ENCODE data around the gene PIEZO1. TPM values are rescaled to one million over a fixed set of nuclear protein-coding genes. Genes with fewer than 3 reads are reported as not detected.

The PIEZO1 gene
- total and polyA plus RNA-seq, 5 donors, result 21.7 to 45.6 (median 30.5) TPM

DNA sequence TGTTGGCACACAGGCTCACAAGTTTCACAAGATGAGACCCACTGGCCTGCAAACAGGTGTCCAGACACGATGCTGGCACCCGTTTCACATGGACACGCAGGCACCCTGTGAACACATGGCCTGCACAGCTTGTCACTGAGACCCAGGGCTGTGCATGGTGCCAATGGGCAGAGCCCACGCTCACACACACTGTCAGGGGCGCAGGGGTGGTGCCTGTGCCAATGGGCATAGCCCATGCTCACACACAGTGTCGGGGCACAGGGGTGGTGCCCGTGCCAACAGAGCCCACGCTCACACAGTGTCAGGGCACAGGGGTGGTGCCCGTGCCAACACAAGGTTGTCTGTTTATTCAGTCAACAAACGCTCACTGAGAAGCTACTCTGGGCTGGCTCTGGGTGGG, 49.4 kb downstream of the PIEZO1 start:
- ATAC-seq (no peak), DNase-seq (no peak)
- WGBS, result 92% methylated on average over 10 of the region's 10 CpGs
- Histone ChIP-seq H3K4me1 (ENCODE audit: control insufficient read depth, insufficient read depth, low read length) (no peaks in the 10 kb centered on the region), H3K4me3 (ENCODE audit: low read length) (no peak overlapping the region), H3K27me3 (ENCODE audit: control insufficient read depth, insufficient read depth) (no peaks in the 10 kb centered on the region), H3K27ac (ENCODE audit: low read length) (no peak overlapping the region), H3K9me3 (ENCODE audit: control insufficient read depth, low read length) (no peaks in the 10 kb centered on the region)
- intact Hi-C loops (cut with DNase I), result loop anchor here in 2 of 4 donors (5.0 kb wide), 1 partner anchor 432 kb away; no protein-coding TSS in a partner anchor

- no peak for ATAC-seq
- Histone ChIP-seq H3K9me3 (ENCODE audit: control insufficient read depth, low read length) (no peaks in the 10 kb centered on the region), H3K4me3 (ENCODE audit: low read length) (no peak overlapping the region), H3K27me3 (ENCODE audit: control insufficient read depth, insufficient read depth) (no peaks in the 10 kb centered on the region), H3K27ac (ENCODE audit: low read length) (no peak overlapping the region), H3K4me1 (ENCODE audit: control insufficient read depth, insufficient read depth, low read length) (no peaks in the 10 kb centered on the region)
- no peak for DNase-seq
- WGBS, result 94% methylated on average over 16 of the region's 16 CpGs
- intact Hi-C loops (cut with DNase I), result loop anchor here in 2 of 4 donors (5.0 kb wide), 1 partner anchor 432 kb away; no protein-coding TSS in a partner anchor
These were observed 49.9 kb downstream of the PIEZO1 start for GRCh38 chr16:88735121-88735520.

DNA sequence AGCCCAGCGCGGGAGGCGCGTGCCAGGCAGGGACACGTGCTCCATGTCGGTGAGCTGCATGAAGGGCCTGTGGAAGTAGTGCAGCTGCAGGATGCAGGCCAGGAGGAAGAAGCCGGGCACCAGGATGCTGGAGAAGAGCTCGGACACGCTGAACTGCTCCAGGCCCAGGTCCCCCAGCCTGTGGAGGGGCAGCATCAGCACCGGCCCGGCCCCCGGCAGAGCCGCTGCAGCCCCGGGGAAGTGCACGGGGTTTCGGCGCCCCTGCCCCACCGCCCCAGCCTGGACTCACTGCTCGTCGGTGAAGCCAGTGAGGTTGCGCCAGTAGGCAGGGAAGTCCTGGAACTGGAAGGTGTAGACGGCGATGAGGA, 50.7 kb downstream of the PIEZO1 start:
- ATAC-seq (no peak), DNase-seq (no peak)
- no peak overlapping the region for H3K27ac ChIP-seq (ENCODE audit: low read length)
- no peaks in the 10 kb centered on the region for H3K4me1 ChIP-seq (ENCODE audit: control insufficient read depth, insufficient read depth, low read length)
- H3K4me3 ChIP-seq (ENCODE audit: low read length), result no peak overlapping the region
- no peaks in the 10 kb centered on the region for H3K27me3 ChIP-seq (ENCODE audit: control insufficient read depth, insufficient read depth)
- 95% methylated on average over 23 of the region's 23 CpGs for WGBS
- intact Hi-C loops (cut with DNase I), result no loop called here
- no peaks in the 10 kb centered on the region for H3K9me3 ChIP-seq (ENCODE audit: control insufficient read depth, low read length)

- Histone ChIP-seq H3K4me1 (ENCODE audit: control insufficient read depth, insufficient read depth, low read length) (no peaks in the 10 kb centered on the region), H3K9me3 (ENCODE audit: control insufficient read depth, low read length) (no peaks in the 10 kb centered on the region), H3K27me3 (ENCODE audit: control insufficient read depth, insufficient read depth) (no peaks in the 10 kb centered on the region), H3K27ac (ENCODE audit: low read length) (no peak overlapping the region), H3K4me3 (ENCODE audit: low read length) (no peak overlapping the region)
- 89% methylated on average over 27 of the region's 27 CpGs for whole genome bisulfite sequencing
- DNase-seq (no peak), ATAC-seq (no peak)
- intact Hi-C loops (cut with DNase I), result no loop called here
These were observed 51.2 kb downstream of the PIEZO1 start for GRCh38 chr16:88733630-88734360.

DNA sequence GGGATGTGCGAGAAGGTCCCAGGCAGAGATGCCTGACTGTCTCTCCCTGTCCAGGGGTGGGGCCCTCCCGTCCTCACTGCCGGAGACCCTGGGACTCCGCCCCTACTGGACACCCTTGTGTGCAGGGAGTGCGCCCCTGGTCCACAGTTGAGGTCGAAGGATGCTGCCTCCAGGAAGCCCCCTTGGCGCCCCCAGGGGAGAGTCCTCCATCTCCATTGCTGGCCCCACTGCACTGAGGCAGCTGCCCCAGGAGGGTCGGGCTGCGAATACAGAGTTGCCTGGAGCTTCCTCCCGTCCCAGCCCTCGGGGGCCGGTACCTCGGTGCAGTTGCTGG, 52.1 kb downstream of the PIEZO1 start:
- H3K27ac ChIP-seq (ENCODE audit: low read length), result no peak overlapping the region
- H3K4me1 ChIP-seq (ENCODE audit: control insufficient read depth, insufficient read depth, low read length), result no peaks in the 10 kb centered on the region
- H3K27me3 ChIP-seq (ENCODE audit: control insufficient read depth, insufficient read depth), result no peaks in the 10 kb centered on the region
- DNase-seq (no peak), ATAC-seq (no peak)
- no peaks in the 10 kb centered on the region for H3K9me3 ChIP-seq (ENCODE audit: control insufficient read depth, low read length)
- intact Hi-C loops (cut with DNase I), result no loop called here
- WGBS, result 80% methylated on average over 13 of the region's 13 CpGs
- H3K4me3 ChIP-seq (ENCODE audit: low read length), result no peak overlapping the region

DNA sequence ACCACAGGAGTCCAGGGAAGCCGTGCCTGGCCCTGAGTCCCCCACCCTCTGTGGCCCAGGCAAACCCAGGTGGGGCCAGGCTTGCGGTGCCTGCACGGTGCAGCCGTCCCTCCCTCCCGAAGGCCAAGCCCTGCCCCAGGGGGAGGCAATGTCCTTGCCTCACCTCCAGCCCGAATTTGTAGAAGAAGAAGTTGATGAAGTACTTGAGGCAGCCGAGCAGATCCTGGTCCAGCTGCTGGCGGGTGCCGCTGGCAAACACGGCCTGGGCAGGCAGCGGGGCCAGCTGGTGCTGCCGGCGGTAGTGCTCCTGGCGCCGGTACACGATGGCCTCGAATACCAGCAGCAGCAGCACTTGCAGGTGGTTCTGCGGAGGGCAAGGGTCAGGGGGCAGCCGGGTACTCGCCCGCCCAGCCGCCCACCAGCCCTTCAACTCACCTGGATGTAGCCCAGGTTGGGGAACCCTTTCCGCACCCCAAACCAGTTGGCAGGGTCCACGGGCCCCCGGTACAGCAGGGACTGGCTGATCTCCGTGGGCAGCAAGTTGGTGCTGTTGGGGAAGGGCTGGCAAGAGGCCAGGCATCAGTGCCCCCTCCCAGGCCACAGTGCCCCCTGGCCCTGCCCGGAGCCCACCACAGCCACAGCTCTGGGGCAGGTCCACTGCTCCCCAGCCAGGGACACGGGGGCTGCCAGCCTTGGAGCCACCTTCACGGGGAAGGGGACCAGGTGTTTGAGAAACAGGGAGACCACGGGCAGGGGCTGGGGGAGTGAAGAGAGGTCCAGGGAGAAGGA, 52.7 kb downstream of the PIEZO1 start:
- DNase-seq, result no peak
- no peaks in the 10 kb centered on the region for H3K27me3 ChIP-seq (ENCODE audit: control insufficient read depth, insufficient read depth)
- 85% methylated on average over 30 of the region's 30 CpGs for WGBS
- no peak for ATAC-seq
- intact Hi-C loops (cut with DNase I), result no loop called here
- no peaks in the 10 kb centered on the region for H3K4me1 ChIP-seq (ENCODE audit: control insufficient read depth, insufficient read depth, low read length)
- H3K27ac ChIP-seq (ENCODE audit: low read length), result no peak overlapping the region
- no peaks in the 10 kb centered on the region for H3K9me3 ChIP-seq (ENCODE audit: control insufficient read depth, low read length)
- H3K4me3 ChIP-seq (ENCODE audit: low read length), result no peak overlapping the region

- Histone ChIP-seq H3K27ac (ENCODE audit: low read length) (no peak overlapping the region), H3K4me1 (ENCODE audit: control insufficient read depth, insufficient read depth, low read length) (no peaks in the 10 kb centered on the region), H3K4me3 (ENCODE audit: low read length) (no peak overlapping the region), H3K27me3 (ENCODE audit: control insufficient read depth, insufficient read depth) (no peaks in the 10 kb centered on the region), H3K9me3 (ENCODE audit: control insufficient read depth, low read length) (no peaks in the 10 kb centered on the region)
- ATAC-seq (peak; percentile 12 to 39), DNase-seq (no peak)
- intact Hi-C loops (cut with DNase I), result no loop called here
- WGBS, result 74% methylated on average over 15 of the region's 15 CpGs
These were observed 53.3 kb downstream of the PIEZO1 start for GRCh38 chr16:88731699-88732098.

DNA sequence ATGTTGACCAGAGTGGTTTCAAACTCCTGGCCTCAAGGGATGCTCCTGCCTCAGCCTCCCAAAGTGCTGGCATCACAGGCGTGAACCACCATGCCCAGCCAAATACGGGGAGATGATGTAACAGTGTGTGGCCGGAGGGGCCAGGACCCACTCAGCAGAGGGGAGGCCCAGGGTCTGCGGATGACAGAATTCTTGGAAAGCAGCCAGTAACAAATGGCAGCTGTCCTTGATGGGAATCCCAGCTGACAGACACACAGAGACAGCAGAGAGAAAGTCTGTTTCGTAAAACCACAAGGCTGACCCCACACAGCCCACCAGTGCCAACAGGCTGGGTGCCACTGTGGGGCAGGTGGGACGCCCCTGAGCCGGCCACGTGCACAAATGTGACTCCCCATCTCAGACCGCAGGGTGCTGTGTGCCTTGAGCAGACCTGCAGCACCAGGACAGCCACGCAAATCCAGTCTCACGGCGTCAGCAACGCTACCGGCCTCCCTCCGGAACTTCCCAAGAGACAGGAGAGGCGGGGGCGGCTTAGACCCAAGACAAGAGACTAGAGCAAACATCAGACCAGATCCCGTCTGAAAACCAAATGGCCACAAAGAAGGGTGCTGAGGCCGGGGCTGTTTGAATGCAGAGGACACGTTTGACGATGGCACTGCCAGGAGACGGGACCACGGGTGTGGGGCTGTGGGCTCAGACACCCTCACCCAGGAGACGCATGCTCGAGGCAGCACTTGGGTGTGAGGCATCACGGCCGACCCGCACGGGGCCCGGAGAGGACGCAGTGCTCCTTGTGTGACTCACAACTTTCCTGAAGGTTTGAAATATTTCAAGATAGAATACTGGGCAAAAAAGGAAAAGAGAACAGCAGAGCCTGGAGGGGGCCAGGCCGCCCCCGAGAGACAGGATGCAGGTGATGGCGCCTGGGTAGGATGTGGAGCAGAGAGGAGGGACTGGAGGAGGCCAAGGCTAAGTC, 54.1 kb downstream of the PIEZO1 start:
- Histone ChIP-seq H3K4me1 (ENCODE audit: control insufficient read depth, insufficient read depth, low read length) (no peaks in the 10 kb centered on the region), H3K27ac (ENCODE audit: low read length) (no peak overlapping the region), H3K4me3 (ENCODE audit: low read length) (no peak overlapping the region), H3K27me3 (ENCODE audit: control insufficient read depth, insufficient read depth) (no peaks in the 10 kb centered on the region), H3K9me3 (ENCODE audit: control insufficient read depth, low read length) (no peaks in the 10 kb centered on the region)
- ATAC-seq (no peak), DNase-seq (no peak)
- intact Hi-C loops (cut with DNase I), result no loop called here
- WGBS, result 78% methylated on average over 34 of the region's 34 CpGs

DNA sequence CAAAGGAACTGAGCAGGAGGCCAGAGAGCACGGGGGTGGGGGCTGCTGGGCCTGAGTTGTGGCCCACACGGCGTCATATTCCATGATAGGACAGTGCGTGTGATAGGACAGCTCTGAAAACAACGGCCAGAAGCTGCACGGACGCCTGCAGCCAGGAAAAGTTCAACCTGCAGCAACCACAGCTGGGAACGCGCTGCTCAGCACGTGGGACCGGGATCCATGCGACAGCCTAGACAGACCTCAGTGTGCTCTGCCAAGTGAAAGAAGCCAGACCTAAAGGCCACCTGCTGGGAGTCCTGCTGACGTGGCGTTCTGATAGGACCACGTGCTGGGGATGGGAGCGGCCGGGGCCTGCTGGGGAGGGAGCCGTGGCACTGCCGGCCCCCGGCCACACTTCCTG, 57.1 kb downstream of the PIEZO1 start:
- no peak for DNase-seq
- ATAC-seq, result no peak
- H3K9me3 ChIP-seq (ENCODE audit: control insufficient read depth, low read length), result no peaks in the 10 kb centered on the region
- no peaks in the 10 kb centered on the region for H3K4me1 ChIP-seq (ENCODE audit: control insufficient read depth, insufficient read depth, low read length)
- 60% methylated on average over 20 of the region's 20 CpGs for WGBS
- no peak overlapping the region for H3K4me3 ChIP-seq (ENCODE audit: low read length)
- H3K27me3 ChIP-seq (ENCODE audit: control insufficient read depth, insufficient read depth), result no peaks in the 10 kb centered on the region
- no peak overlapping the region for H3K27ac ChIP-seq (ENCODE audit: low read length)
- intact Hi-C loops (cut with DNase I), result no loop called here

DNA sequence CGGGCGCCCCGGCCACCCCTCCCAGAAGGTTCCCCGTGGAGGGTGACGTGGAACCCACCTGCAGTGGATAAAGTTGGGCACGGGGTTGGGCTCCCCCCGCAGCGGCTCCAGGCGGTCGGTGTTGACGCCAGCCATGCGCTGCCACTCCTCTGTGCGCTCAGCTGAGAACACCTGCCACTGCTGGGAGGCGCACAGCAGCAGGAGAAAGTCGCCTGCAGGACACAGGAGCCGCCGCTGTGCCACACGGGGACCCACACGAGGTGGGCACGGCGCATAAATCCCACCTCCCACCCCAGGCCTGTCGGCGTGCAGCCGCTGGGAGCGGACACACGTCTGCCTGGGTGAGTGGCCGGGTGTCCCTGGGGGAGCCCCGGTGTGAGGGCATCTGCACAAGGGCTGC, 58.0 kb downstream of the PIEZO1 start:
- no peaks in the 10 kb centered on the region for H3K4me1 ChIP-seq (ENCODE audit: control insufficient read depth, insufficient read depth, low read length)
- H3K27ac ChIP-seq (ENCODE audit: low read length), result no peak overlapping the region
- no peak for DNase-seq
- H3K9me3 ChIP-seq (ENCODE audit: control insufficient read depth, low read length), result no peaks in the 10 kb centered on the region
- no peak for ATAC-seq
- no peaks in the 10 kb centered on the region for H3K27me3 ChIP-seq (ENCODE audit: control insufficient read depth, insufficient read depth)
- no peak overlapping the region for H3K4me3 ChIP-seq (ENCODE audit: low read length)
- intact Hi-C loops (cut with DNase I), result no loop called here
- 94% methylated on average over 28 of the region's 28 CpGs for WGBS

GRCh38 chr16:88726408-88726749, 58.6 kb downstream of the PIEZO1 start:
- Histone ChIP-seq H3K4me1 (ENCODE audit: control insufficient read depth, insufficient read depth, low read length) (no peaks in the 10 kb centered on the region), H3K27me3 (ENCODE audit: control insufficient read depth, insufficient read depth) (no peaks in the 10 kb centered on the region), H3K4me3 (ENCODE audit: low read length) (no peak overlapping the region), H3K9me3 (ENCODE audit: control insufficient read depth, low read length) (no peaks in the 10 kb centered on the region), H3K27ac (ENCODE audit: low read length) (no peak overlapping the region)
- intact Hi-C loops (cut with DNase I), result no loop called here
- DNase-seq (no peak), ATAC-seq (no peak)
- WGBS, result 80% methylated on average over 17 of the region's 17 CpGs
